Epidermal melanocyte (primary cell): ENCODE results near the gene CFAP74.

ENCODE experiments used
- DNase-seq: peaks from one replicate; pipeline ENCODE4 v3.0.0; 2011; ENCODE audit warnings: low spot score; ENCODE audit not compliant: insufficient read length

Gene CFAP74, protein sequence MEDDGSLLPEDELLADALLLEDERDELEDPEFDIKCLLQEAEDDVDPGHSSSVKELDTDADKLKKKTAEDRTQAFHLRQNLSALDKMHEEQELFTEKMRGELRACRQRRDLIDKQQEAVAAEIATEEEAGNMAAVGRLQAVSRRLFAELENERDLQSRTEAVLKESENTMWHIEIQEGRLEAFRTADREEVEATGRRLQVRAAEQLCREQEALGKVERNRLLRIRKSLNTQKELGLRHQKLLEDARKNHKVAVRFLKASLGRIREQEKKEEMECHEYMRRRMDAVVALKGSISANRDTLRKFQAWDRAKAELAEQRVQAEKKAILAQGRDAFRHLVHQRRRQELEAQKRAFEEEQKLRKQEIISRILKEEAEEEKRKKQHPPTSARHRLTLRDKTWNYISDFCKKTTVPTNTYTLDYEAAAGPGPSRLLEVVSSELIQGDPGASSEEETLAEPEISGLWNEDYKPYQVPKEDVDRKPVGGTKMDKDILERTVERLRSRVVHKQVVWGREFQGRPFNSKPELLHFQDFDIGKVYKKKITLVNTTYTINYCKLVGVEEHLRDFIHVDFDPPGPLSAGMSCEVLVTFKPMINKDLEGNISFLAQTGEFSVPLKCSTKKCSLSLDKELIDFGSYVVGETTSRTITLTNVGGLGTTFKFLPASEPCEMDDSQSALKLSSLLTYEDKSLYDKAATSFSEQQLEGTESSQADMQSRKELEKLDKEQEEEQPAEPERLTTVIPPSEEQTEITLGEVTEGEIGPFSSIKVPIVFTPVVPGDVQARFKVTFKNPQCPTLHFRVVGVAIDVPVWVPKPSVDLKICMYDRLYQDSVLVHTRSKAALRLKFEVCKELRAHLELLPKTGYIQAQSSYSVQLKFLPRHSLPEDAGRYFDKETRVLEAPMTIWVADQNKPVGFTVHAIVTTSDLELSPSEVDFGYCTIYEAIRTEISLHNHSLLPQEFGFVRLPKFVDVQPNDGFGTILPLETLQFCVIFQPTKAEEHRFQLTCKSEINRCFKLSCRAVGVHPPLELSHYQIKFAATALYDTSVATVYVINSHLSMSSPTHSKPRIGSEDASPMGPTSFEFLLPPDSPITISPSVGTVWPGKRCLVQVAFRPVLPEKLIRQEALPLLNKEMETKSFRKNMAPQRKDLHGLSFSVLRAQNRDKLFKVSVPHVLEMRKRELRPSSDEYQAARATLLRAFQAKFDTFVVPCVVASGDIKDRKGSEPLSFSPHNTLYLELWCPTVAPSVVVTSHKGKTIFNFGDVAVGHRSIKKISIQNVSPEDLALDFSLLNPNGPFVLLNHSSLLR (N-terminal part only)

DNA sequence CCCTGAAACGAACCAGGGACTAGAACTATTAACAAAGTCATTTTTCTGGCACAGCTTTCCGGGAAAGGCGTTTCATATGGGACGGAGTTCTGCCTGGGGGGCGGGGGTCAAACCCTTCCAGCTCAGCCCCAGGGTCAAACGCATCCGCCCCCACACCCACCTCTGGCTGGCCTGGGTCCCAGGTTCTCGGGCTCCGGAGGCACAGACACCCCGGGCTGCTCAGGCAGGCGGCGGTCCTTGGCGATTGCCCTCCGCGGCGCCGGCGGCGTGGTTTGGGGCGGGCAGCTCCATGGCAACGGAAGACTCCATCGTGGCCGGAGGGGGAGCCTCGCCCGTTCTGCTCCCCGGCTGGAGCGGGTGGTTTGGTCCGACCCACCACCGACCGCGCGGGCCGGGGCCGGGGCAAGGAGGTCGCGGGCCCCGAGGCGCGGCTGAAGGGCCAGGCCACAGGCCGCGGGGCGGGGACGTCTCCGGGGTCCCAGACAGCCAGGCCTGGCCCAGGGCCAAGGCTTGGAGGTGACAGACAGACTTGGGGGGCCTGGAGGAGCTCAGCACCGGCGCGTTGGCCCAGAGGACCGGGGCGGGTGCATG is at the start of gene CFAP74:
TSS of gene CFAP74 (minus strand) at position 246 of the 591 bp plus-strand sequence. CDS start 12,830 bp downstream, outside the sequence.
- DNase-seq, result no peak

DNA sequence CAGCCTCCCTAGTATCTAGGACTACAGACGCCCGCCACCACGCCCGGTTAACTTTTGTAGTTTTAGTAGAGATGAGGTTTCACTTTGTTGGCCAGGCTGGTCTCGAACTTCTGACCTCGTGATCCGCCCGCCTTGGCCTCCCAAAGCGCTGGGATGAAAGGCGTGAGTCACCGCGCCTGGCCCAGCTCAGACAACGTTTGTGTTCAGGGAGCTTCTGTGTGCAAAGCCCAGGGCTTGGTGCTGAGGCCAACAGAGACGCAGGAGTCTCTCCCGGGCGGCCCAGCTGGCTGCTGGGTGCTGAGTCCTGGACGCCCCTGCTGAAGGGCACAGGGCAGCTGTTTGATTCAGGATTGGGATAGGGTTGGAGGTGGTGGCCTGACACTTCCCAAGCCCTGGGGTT is 49.6 kb upstream of the CFAP74 start:
- DNase-seq, result no peak

DNA sequence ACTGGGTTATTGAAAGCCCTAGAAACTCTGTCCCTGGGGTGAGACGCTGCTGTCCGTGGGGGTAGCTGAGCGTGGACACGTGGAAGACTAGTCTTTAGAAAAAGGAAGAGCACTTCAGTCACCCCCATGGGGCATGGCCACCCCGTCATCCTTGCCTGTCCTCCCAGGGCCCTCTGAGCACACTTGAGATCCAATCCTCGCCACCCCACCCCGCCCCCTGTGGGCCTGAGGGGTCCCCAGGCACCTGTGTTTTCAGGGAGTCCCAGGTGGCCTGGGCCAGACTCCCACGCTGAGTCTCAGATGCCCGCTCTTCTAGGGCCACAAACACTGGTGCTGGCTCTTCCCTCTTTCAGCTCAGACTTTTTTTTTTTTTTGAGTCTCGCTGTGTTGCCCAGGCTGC is 49.2 kb upstream of the CFAP74 start:
- DNase-seq, result no peak

DNA sequence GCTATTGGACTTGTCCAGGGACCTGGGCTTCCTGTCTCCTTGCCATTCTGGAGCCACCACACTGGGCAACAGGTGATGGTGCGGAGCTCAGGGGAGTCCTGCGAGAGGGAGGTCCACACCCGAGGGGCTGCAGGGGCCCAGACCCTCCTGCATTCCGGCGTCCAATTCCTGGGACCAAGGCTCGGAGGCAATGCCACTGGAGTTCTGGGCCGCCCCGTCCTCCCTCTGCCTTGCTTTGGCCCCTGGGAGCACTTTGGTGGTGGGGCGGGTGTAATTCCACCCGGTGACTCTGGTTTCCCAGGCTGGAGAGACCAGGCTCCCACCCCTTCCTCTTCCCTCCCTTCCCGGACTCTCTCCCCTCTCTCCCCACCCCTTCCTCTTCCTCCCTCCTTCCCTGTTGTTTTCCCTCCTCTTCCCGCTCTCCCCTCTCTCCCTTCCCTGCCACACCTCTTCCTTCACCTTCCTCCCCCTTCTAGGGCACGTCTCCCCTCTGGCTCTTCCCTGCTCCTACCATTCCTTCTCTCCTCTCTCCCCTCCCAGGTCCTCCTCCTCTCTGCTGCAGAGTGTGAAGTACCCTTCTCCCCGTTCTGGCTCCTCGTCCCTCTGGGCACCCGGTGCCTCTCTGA is 48.6 kb upstream of the CFAP74 start:
- no peak for DNase-seq

DNA sequence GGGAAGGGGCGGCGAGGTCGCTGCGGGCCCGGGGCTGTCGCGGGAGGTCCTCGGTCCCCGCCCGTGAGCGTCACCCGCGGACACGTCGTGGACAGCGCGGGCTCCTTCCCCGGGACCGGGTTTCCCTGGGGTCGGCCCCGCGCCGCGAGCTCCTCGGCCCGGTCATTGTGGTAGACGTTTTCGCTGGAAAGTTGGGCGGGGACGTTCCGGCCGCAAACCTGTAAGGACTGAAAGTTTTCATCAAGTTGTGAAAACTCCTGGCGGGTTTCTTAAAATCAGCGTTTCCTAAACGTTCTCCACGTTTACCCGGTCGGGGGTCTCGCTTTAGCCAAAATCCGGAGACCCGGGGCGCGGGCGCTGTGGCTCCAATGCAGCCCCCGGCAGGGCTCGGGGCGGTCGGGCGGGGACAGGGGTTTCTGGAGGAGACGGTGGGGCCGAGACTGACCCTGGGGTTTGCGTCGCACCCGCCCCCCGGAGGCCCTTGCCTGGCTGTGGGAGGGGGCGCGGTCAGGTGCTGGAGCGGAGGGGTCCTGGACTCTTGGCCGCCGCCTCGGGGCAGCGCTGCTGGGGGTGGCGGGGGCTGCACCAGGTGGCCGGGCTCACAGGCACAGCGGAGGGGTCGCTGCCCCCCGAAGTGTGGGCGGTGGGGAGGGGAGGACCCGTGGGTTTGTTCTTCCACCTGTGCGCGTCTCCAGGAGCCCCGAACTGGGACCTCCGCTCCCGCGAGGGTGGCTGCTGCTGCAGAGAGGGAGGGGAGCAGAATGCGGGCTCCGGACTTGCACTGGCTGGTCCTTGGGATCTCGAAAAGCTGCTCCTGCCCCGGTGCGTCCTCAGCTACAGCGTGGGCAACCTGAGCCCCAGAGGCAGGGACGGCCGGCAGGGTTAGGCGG is 47.5 kb upstream of the CFAP74 start:
- no peak for DNase-seq

DNA sequence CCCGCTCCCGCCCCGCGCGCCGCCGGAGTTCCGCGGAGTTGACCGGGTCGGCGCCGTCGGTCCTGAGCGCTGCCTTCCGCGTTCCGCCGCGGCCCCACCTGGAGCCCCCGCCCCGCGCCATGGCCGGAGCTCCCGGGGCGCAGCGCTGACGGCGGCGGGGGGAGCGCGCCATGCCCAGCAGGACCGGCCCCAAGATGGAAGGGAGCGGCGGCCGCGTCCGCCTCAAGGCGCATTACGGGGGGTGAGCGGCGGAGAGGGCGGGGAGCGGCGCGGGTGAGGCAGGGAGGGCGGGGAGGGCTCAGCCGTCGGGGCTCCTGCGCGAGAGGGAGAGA is 46.8 kb upstream of the CFAP74 start:
- no peak for DNase-seq

DNA sequence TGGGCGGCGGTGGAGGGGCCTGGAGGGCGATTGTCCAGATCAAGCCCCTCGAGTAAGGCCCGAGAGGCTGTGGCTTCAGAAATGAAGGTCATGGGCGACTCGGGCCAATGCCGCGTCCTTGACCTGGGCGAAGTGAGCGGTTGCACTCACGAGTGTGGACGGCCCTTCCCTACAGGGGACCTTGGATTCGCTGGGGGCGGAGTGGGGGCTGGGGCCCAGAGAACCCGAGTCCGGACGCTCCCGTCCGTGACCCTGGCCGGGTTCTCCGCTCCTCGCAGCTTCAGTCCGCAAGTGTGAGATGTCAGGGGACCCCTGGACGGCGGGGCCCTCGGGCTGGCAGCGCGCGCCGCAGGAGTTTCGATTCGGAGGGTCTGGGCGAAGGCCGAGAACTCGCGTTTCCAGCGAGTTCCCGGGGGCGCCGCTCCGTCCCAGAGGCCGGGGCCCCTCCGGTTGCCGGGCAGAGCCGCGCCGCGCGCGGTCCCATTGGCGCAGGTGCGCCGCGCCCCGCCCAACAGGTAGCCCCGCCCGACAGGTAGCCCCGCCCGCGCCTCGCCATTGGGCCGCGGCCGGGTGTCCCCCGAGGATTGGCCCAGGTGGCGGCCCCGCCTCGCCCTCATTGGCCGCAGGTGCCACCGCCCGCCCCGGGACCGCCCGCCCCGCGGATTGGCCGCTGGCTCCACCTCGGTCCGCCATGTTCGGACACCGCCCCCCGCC is 46.3 kb upstream of the CFAP74 start, which contains the start of gene PRKCZ:
TSS of gene PRKCZ (plus strand) at position 694 of the 714 bp plus-strand sequence. CDS start 220 bp downstream, outside the sequence.
- DNase-seq, result no peak

DNA sequence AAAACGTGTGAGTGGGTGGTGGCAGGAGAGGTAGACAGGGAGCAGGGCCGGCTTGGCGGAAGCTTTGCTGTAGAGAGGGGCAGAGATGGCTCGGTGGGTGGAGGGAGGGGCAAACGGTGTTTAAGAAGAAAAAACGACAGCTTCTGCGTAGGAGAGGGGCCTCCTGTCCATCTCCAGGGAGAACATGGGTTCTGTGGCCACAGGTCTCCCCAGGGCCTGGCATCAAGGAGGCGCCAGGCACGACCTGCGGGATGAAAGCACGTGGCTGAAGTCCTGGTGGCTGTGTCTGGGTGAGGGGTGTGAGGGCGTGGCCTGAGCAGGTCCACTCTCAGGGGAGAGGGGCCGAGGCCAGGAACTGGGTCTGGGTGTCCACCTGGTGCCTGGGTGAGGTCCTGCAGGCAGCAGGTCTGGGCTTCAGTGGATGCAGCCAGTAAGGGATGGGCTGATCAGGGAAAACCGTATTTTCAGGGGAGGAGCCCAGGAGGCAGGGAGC is 45.7 kb upstream of the CFAP74 start:
- no peak for DNase-seq

DNA sequence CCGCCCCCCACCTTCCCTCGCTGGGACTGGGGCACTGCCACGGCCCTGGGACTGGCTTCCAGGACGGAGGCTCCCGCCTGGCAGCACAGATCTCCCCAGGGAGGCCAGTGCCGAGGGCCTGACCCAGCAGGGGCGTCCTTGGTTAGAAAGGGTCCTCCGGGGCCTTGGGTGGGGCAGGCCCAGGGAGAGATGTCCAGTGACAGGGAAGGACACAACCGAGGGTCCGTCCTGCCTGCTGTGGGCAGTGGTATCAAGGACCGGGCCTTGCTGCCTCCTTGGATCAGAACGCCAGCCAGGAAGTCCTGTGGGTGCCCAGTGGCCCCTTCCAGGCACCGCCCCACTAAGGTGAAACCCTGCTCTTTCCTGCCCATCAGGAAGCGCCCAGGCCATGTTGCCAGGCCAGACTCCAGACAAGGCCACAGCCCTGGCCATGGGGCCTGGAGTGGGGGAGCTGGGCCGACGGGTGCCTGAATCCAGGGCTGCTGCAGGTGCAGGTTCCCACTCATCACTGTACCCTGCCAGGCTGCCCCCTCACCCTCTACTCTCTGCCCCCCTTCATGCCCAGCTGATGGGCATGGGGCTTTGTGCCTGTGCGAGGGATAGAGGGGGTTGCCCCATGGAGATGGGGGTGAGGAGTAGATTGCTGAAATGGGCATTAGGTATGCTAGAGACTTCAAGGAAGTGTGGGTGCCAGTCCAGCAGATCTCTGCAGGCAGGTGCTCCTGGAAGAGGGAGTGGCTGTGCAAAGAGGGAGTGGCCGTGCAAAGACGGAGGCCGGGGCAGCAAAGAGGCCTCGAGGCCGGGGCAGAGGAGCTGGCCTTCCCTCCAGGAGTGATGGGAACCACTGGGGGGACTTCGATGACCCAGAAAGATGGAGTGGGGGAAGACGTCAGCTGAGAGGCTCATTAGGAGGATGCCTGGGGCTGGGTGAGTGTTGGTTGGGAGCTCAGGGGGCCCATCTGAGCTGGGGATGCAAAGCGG is 44.5 kb upstream of the CFAP74 start:
- DNase-seq, result no peak

DNA sequence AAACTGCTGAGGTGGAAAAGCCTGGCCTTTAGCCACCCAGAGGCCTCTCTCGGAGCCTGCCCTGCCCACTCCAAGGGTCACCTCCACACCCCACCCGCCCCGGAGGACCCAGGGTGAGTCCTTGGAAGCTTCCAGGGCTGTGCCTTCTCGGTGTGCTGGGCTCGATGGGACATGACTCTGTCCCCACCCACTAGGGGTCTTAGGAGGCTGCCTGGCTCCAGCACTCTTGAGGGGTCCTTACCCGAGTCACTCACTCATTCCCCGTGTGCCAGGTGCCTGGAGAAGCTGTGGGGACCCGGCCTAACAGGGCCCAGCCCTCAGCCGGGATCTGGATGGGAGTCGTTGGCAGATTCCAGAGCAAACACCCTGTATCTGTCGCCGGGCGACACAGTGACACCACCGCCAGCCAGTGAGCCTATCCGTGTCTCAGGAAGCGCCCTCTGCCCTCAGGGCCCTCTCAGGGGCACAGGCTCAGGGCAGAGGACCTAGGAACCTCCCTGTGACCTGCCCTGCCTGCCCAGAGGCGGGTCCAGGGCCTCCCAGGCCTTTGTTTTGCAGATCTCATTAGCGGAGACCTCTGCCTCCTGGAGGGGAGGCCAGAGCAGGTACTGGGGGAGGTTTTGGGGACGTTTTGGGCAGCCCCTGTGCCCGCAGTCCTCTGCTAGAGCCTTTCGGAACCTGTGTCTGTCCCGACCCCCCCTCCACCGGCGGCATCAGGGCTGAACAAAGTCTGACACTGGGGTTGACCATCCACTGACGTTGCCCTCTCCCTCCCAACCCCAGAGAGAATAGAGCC is 43.6 kb upstream of the CFAP74 start:
- DNase-seq, result no peak

DNA sequence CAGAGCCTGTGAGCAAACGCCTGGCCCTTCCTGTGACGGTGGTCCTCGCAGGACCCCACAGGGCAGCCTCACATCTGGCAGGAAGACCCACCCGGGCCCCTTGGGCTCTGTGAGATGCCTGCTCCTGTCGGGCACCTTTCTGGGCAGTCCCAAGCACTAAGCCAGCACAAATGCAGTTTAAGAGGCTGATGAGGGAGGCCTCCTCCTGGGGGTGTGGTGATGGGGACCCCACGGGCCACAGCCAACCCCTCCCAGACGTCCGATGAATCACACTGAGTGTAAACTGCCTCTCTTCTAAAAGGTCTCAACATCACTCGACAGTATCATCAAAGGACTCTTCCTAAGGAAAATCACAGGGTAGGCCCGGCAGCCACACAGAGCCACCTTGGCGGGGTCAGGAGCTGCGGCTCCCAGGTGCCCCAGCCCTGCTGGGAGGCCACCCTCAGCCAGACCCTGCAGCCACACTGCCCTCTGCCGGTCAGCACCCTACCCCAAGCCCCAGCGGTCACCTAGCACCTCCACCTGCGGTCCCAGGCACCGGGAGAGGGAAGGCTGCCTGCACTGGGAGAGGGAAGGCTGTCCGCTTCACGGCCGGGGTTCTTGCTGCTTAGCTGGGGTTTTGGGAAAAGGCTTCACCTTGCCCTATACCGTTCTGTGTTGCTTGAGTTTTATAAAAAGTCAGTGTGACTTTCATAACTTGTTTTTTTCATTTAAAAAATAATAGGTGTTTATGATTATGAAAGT is 42.8 kb upstream of the CFAP74 start:
- DNase-seq, result no peak

DNA sequence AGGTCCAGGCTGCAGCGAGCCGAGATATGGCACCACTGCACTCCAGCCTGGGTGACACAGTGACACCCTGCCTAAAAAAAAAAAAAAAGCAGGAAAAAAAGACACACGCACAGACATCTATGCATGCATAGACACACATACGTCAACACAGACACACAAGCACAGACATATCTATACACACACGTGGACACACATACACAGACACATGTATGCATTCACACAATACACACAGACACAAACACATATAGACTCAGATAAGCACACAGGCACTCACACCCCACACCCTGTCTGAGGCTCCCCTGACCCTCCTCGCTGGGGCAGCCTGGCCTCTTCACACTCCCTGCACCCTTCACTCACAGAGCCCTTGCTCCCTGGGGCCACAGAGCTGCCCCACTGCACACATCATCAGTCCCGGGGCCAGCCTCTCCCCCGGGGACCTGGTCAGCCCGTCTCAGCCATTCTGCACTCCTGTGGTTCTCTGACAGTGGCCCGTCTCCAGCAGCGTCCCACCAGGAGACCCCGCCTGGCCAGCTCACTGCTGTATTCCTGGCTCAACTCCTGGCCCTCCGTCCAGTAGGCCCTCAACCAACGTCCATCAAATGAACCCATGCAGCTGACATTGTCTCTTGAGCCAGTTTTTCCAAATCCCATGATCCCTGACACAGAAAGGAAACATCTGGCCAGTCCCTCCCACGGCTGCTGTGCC is 42.0 kb upstream of the CFAP74 start:
- DNase-seq, result no peak

DNA sequence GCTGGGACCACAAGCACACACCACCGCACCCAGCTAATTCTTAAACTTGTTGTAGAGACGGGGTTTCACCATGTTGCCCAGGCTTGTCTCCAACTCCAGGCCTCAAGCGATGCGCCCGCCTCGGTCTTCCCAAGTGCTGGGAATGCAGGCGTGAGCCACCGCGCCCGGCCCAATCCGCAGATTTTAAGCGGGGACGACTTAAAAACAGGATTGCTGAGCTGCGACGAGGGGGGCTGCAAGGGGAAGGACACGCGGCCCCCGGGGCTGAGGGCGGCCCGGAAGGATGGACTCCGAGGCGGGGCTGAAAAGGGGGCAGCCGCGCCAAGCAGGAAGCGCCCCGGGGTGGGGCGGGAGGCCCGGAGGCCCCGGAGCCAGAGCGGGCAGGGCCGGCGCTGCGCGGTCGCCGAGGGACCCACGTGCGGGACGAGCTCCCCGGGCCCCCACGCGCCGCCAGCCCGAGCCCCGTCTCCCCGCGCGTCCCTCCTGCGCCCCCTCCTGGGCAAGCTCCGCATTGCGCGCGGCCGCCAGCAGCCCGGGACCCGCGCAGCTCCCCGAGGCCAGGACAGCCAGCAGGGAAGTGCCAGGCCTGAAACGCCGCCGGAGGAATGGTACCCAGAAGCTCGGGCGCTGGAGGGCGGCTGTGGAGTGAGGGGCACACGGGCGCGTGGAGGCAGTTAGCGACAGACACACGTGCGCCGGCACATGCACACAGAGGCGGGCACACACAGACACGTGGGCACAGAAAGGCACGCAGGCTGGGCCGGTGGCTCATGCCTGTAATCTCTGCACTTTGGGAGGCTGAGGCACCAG is 41.1 kb upstream of the CFAP74 start:
- peak; percentile 80 for DNase-seq

DNA sequence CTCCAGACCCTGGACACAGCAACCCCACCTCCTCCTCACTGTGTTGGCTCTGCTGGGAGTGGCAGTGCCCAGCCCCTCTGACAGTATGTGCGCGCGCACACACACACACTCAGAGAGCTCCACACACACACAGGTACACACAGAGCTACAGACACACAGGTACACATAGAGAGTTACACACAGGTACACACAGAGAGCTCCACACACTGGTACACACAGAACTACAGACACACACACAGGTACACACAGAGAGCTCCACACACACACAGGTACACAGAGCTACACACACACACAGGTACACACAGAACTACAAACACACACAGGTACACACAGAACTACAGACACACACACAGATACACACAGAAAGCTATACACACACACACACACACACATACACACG is 40.3 kb upstream of the CFAP74 start:
- no peak for DNase-seq
